ENCODE measurements around the gene P2RX3.
"Not testable (repeated sequence)": the region's sequence is repeated elsewhere in the genome, so short reads cannot be mapped to it uniquely, and the experiment has no call there.

P2RX3 gene

GRCh38 chr11:57338142-57338541 is at the start of gene P2RX3:
Gene P2RX3, plus strand, starts transcription at chr11:57338352. Its CDS starts 199 bp downstream, at chr11:57338551.
- DNase-seq = no peak

GRCh38 chr11:57288771-57289579 is 49.2 kb upstream of the P2RX3 start:
- no peak for DNase-seq

- DNase-seq = no peak
Measured at GRCh38 chr11:57290288-57290687, 47.9 kb upstream of the P2RX3 start.

GRCh38 chr11:57294225-57295131 is 43.7 kb upstream of the P2RX3 start:
- DNase-seq = no peak

DNA sequence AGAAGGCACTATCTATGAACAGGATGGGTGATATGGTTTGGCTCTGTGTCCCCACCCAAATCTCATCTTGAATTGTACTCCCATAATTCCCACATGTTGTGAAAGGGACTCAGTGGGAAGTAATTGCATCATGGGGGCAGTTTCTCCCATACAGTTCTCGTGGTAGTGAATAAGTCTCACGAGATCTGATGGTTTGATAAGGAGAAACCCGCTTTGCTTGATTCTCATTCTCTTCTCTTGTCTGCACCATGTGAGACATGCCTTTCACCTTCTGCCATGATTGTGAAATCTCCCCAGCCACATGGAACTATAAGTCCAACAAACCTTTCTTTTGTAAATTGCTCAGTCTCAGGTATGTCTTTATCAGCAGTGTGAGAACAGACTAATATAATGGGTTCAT is 41.9 kb upstream of the P2RX3 start:
- DNase-seq = not testable (repeated sequence)

DNA sequence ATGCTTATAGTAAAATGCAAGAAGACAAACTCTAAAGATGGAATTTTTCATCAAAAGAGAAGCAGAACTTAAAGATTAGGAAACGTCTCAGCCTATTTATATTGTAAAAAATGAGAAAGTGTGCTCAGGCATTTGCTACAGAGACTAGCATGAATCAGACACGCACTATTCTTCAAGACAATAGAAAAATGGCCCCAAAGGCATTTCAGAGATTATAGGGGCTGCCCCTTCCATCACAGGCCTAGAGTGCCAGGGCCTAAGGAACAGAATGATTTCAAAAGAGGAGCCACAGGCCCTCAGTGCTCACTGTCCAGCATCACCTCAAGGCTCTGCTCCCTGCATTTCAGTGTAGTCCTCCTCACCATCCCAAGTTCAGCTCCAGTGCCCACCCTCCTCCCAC is 40.9 kb upstream of the P2RX3 start:
- no peak for DNase-seq

DNA sequence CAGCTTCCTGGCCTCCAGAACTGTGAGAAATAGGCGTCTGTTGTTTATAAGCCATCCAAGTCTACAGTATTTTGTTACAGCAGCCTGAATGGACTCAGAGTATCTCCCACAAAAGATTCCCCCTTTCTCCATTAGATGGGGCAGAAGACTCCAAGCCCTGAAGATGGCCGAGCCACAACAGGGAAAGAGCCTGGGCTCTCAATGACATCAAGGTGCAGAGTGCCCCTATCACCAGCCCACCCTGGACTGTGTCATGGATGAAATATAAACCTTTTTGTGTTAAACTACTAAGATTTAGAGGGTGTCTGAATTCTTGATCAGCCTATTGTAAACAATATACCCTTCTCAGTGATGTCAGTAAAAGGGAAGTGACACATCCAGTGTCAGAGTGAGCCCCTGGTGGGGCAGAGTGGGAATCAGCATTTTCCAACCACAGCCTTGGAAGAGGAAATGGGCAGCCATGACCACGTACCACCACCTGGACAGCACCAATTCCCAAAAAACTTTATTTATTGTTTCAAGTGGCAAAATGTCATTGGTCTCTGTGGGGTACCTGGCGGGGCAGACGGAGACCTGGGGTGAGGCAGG is 38.9 kb upstream of the P2RX3 start:
- DNase-seq = no peak

GRCh38 chr11:57300785-57301184 is 37.4 kb upstream of the P2RX3 start:
- DNase-seq = no peak

- no peak for DNase-seq
Measured at GRCh38 chr11:57301711-57302423, 36.3 kb upstream of the P2RX3 start.

DNA sequence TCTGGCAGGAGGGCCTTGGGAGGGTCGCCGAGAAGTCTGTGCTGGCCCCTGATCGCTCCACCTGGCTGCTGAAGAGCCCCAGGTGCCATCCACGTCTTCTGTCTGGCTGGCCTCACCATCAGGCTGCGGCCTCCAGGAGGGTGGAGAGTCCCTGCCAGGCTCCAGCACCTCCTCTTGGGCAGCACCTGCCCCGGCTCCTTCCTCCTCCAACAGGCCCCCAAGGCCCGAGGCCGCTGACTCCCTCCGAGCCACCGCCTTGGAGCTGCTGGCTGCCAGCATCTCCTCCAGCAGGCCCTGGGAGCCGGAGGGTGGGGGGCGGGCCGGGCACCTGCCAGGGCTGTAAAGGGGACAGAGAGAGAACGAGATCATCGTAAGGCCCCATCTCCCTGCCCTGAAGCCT is 35.7 kb upstream of the P2RX3 start:
- no peak for DNase-seq

GRCh38 chr11:57303280-57303989 is 34.7 kb upstream of the P2RX3 start:
- DNase-seq = no peak

- no peak for DNase-seq
Measured at GRCh38 chr11:57303990-57304579, 34.1 kb upstream of the P2RX3 start.

- no peak for DNase-seq
Measured at GRCh38 chr11:57305523-57305922, 32.6 kb upstream of the P2RX3 start.

- DNase-seq = no peak
Measured at GRCh38 chr11:57306161-57306876, 31.8 kb upstream of the P2RX3 start.

- DNase-seq = no peak
Measured at GRCh38 chr11:57306940-57307565, 31.1 kb upstream of the P2RX3 start.

DNA sequence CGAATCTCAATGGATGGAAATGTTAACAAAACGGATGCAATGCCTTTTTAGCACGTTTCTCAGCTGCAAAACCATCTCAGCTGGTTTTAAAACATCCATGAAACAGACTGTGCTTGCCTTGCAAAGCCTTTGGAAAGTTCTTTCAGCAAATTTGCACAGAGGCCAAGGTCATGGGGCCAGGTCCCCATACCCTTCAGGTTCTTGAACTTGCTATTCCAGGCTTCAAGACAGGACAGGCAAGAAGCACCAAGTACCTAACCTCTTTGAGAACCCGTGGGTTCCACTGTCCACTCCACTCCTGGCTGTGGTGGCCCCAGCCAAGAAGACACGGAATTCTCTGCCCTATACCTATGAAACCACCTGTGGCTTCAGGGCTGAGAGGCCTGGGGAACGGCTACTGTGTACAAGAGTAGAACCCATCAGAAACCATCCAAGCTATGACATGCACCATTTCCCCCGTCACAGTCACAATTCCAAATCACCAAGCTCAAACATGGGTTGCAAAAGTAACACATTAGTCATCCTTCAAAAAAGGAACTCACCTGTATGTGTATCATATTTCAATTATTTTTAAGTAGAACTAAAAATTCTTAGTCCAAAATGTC is 30.4 kb upstream of the P2RX3 start:
- DNase-seq = no peak

GRCh38 chr11:57308426-57309060 is 29.6 kb upstream of the P2RX3 start:
- DNase-seq = no peak

GRCh38 chr11:57309106-57310059 is 28.8 kb upstream of the P2RX3 start:
- no peak for DNase-seq

Data from stimulated activated naive CD4-positive, alpha-beta T cell treated with Interleukin-2 at 50 U/mL for 16 hours (primary cell).